ENCODE results near the gene SMIM1. TPM values are rescaled to one million over a fixed set of nuclear protein-coding genes. Genes with fewer than 3 reads are reported as not detected.

The SMIM1 gene
- total and polyA plus RNA-seq, 2 donors (not counting 1 experiment from before 2014, with no cell fraction given): 2.0 TPM; not detected in 1

DNA sequence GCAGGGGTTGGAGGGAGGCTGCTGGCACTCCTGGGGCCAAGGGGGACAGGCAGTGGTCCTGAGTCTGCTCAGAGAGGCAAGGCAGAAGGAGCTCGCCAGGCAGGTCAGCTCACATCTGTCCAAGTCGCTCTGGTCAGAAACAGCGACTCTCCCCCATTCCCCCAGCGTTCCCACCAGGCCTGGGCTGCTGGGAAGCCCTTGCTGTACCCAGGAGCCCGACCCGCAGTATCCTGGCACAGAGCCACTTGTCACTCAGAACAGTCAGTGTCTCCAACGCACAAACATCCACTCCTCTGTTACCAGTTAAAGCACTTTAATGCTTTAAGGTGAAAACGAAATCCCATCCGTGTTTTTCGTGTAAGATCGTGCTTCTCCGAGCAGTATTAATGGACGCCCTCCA, 36.9 kb upstream of the SMIM1 start:
- no peak for DNase-seq (ENCODE audit: low read depth in 2 of 2)
- Histone ChIP-seq H3K27ac (ENCODE audit: insufficient read depth, low read length) (no peak overlapping the region), H4K20me1 (ENCODE audit: control insufficient read depth, extremely low read depth, insufficient read depth, low read length) (no peaks in the 10 kb centered on the region), H3K4me2 (ENCODE audit: extremely low read depth, insufficient read depth, low read length) (no peak overlapping the region), H3K79me2 (ENCODE audit: control insufficient read depth, insufficient read depth, low read length) (no peaks in the 10 kb centered on the region), H2AFZ (ENCODE audit: low read length) (no peak overlapping the region), H3K9me3 (ENCODE audit: control insufficient read depth, insufficient read depth, low read depth, low read length) (no peaks in the 10 kb centered on the region), H3K4me3 (replicated peaks in 1 of 4; ENCODE audit: control extremely low read depth in 1 of 4, insufficient read depth in 1 of 4, low read depth in 3 of 4, low read length in 4 of 4) (no peak overlapping the region), H3K4me1 (ENCODE audit: control insufficient read depth, extremely low read depth, insufficient read depth, low read length) (no peaks in the 10 kb centered on the region), H3K36me3 (ENCODE audit: control insufficient read depth, insufficient read depth, low read length) (peaks cover 10% of the 10 kb centered on the region), H3K27me3 (ENCODE audit: control insufficient read depth, insufficient read depth, low read length) (no peaks in the 10 kb centered on the region), H3K9ac (ENCODE audit: insufficient read depth, low read length) (no peak overlapping the region)
- TF ChIP-seq, protein P1, sequence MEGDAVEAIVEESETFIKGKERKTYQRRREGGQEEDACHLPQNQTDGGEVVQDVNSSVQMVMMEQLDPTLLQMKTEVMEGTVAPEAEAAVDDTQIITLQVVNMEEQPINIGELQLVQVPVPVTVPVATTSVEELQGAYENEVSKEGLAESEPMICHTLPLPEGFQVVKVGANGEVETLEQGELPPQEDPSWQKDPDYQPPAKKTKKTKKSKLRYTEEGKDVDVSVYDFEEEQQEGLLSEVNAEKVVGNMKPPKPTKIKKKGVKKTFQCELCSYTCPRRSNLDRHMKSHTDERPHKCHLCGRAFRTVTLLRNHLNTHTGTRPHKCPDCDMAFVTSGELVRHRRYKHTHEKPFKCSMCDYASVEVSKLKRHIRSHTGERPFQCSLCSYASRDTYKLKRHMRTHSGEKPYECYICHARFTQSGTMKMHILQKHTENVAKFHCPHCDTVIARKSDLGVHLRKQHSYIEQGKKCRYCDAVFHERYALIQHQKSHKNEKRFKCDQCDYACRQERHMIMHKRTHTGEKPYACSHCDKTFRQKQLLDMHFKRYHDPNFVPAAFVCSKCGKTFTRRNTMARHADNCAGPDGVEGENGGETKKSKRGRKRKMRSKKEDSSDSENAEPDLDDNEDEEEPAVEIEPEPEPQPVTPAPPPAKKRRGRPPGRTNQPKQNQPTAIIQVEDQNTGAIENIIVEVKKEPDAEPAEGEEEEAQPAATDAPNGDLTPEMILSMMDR (conservative IDR thresholded peaks at IDR 0.05 in 1 of 2, IDR thresholded peaks at IDR 0.05 in 1 of 2; ENCODE audit: low read depth in 1 of 2, low read length in 2 of 2): no peak
- no peak for TF ChIP-seq EZH2 (IDR thresholded peaks at IDR 0.05; ENCODE audit: low read length, missing control alignments)

- Histone ChIP-seq H3K36me3 (ENCODE audit: control insufficient read depth, insufficient read depth, low read length) (peaks cover 10% of the 10 kb centered on the region), H3K4me3 (replicated peaks in 1 of 4; ENCODE audit: control extremely low read depth in 1 of 4, insufficient read depth in 1 of 4, low read depth in 3 of 4, low read length in 4 of 4) (no peak overlapping the region), H3K27me3 (ENCODE audit: control insufficient read depth, insufficient read depth, low read length) (no peaks in the 10 kb centered on the region), H3K79me2 (ENCODE audit: control insufficient read depth, insufficient read depth, low read length) (no peaks in the 10 kb centered on the region), H3K9me3 (ENCODE audit: control insufficient read depth, insufficient read depth, low read depth, low read length) (no peaks in the 10 kb centered on the region), H2AFZ (ENCODE audit: low read length) (no peak overlapping the region), H3K27ac (ENCODE audit: insufficient read depth, low read length) (no peak overlapping the region), H3K4me1 (ENCODE audit: control insufficient read depth, extremely low read depth, insufficient read depth, low read length) (no peaks in the 10 kb centered on the region), H3K4me2 (ENCODE audit: extremely low read depth, insufficient read depth, low read length) (no peak overlapping the region), H4K20me1 (ENCODE audit: control insufficient read depth, extremely low read depth, insufficient read depth, low read length) (no peaks in the 10 kb centered on the region), H3K9ac (ENCODE audit: insufficient read depth, low read length) (no peak overlapping the region)
- DNase-seq (ENCODE audit: low read depth in 2 of 2): no peak
- TF ChIP-seq EZH2 (IDR thresholded peaks at IDR 0.05; ENCODE audit: low read length, missing control alignments): no peak
- TF ChIP-seq, protein P1 (conservative IDR thresholded peaks at IDR 0.05 in 1 of 2, IDR thresholded peaks at IDR 0.05 in 1 of 2; ENCODE audit: low read depth in 1 of 2, low read length in 2 of 2): no peak
Measured at GRCh38 chr1:3736131-3736561, 36.4 kb upstream of the SMIM1 start.

GRCh38 chr1:3736708-3737107, 35.8 kb upstream of the SMIM1 start:
- H2AFZ ChIP-seq (ENCODE audit: low read length): no peak overlapping the region
- H3K4me3 ChIP-seq (replicated peaks in 1 of 4; ENCODE audit: control extremely low read depth in 1 of 4, insufficient read depth in 1 of 4, low read depth in 3 of 4, low read length in 4 of 4): no peak overlapping the region
- H4K20me1 ChIP-seq (ENCODE audit: control insufficient read depth, extremely low read depth, insufficient read depth, low read length): no peaks in the 10 kb centered on the region
- H3K4me2 ChIP-seq (ENCODE audit: extremely low read depth, insufficient read depth, low read length): no peak overlapping the region
- H3K36me3 ChIP-seq (ENCODE audit: control insufficient read depth, insufficient read depth, low read length): peaks cover 10% of the 10 kb centered on the region
- H3K79me2 ChIP-seq (ENCODE audit: control insufficient read depth, insufficient read depth, low read length): no peaks in the 10 kb centered on the region
- H3K9ac ChIP-seq (ENCODE audit: insufficient read depth, low read length): no peak overlapping the region
- no peak for TF ChIP-seq EZH2 (IDR thresholded peaks at IDR 0.05; ENCODE audit: low read length, missing control alignments)
- TF ChIP-seq, protein P1 (conservative IDR thresholded peaks at IDR 0.05 in 1 of 2, IDR thresholded peaks at IDR 0.05 in 1 of 2; ENCODE audit: low read depth in 1 of 2, low read length in 2 of 2): no peak
- no peaks in the 10 kb centered on the region for H3K4me1 ChIP-seq (ENCODE audit: control insufficient read depth, extremely low read depth, insufficient read depth, low read length)
- no peak overlapping the region for H3K27ac ChIP-seq (ENCODE audit: insufficient read depth, low read length)
- no peak for DNase-seq (ENCODE audit: low read depth in 2 of 2)
- H3K9me3 ChIP-seq (ENCODE audit: control insufficient read depth, insufficient read depth, low read depth, low read length): no peaks in the 10 kb centered on the region
- no peaks in the 10 kb centered on the region for H3K27me3 ChIP-seq (ENCODE audit: control insufficient read depth, insufficient read depth, low read length)

Data from fibroblast of lung (primary cell).